ENCODE results near the gene BAHCC1.

BAHCC1 gene

GRCh38 chr17:81434681-81435417, 39.6 kb downstream of the BAHCC1 start:
- H3K4me3 ChIP-seq = no peak overlapping the region
- H3K27ac ChIP-seq = peak overlapping the region in 1 of 2 donors; percentile 84
- DNase-seq (ENCODE audit: low spot score) = no peak
- no peak for TF ChIP-seq CTCF (IDR thresholded peaks at IDR 0.05)

GRCh38 chr17:81435652-81436293, 40.5 kb downstream of the BAHCC1 start:
- peak overlapping the region; percentile 17 for H3K4me3 ChIP-seq
- no peak for TF ChIP-seq CTCF (IDR thresholded peaks at IDR 0.05)
- H3K27ac ChIP-seq = peak overlapping the region; percentile 38 to 84
- DNase-seq (ENCODE audit: low spot score) = no peak

GRCh38 chr17:81436294-81436849, 41.1 kb downstream of the BAHCC1 start:
- TF ChIP-seq CTCF (IDR thresholded peaks at IDR 0.05) = no peak
- Histone ChIP-seq H3K4me3 (peak overlapping the region; percentile 17), H3K27ac (peak overlapping the region; percentile 38 to 84)
- no peak for DNase-seq (ENCODE audit: low spot score)

- DNase-seq (ENCODE audit: low spot score) = no peak
- TF ChIP-seq CTCF (IDR thresholded peaks at IDR 0.05) = no peak
- no peak overlapping the region for H3K4me3 ChIP-seq
- peak overlapping the region in 1 of 2 donors; percentile 84 for H3K27ac ChIP-seq
Observed at GRCh38 chr17:81437191-81437651, 42.0 kb downstream of the BAHCC1 start.

GRCh38 chr17:81438007-81438659, 42.9 kb downstream of the BAHCC1 start:
- Histone ChIP-seq H3K27ac (peak overlapping the region in 1 of 2 donors; percentile 84), H3K4me3 (no peak overlapping the region)
- no peak for TF ChIP-seq CTCF (IDR thresholded peaks at IDR 0.05)
- DNase-seq (ENCODE audit: low spot score) = no peak

- TF ChIP-seq CTCF (IDR thresholded peaks at IDR 0.05) = no peak
- no peak for DNase-seq (ENCODE audit: low spot score)
- Histone ChIP-seq H3K27ac (no peak overlapping the region), H3K4me3 (no peak overlapping the region)
Observed at GRCh38 chr17:81438688-81439087, 43.4 kb downstream of the BAHCC1 start.
